HUES6 (cell line): ENCODE data around the gene TRAPPC10.

Experiments
- H3K27ac ChIP-seq: 2 replicates; pipeline ENCODE4 v1.7.0; 2013; ENCODE audit warnings: low read depth, mild to moderate bottlenecking, low read length, inconsistent platforms
- H3K27me3 ChIP-seq: 2 replicates; pipeline ENCODE4 v1.6.1; 2013; ENCODE audit warnings: low read length; ENCODE audit not compliant: control insufficient read depth, insufficient read depth
- H3K36me3 ChIP-seq: 2 replicates; pipeline ENCODE4 v1.6.1; 2013; ENCODE audit warnings: low read length; ENCODE audit not compliant: control insufficient read depth, insufficient read depth
- H3K4me1 ChIP-seq: 2 replicates; pipeline ENCODE4 v1.6.1; 2013; ENCODE audit warnings: low read length; ENCODE audit not compliant: control insufficient read depth, insufficient read depth
- H3K4me3 ChIP-seq: 2 replicates; pipeline ENCODE4 v1.5.1; 2013; ENCODE audit warnings: low read depth, low read length
- H3K9ac ChIP-seq: one replicate; pipeline ENCODE4 v1.6.1; 2013; ENCODE audit warnings: mild to moderate bottlenecking, low read length
- H3K9me3 ChIP-seq: 2 replicates; pipeline ENCODE4 v1.6.1; 2013; ENCODE audit warnings: low read depth, low read length; ENCODE audit not compliant: control insufficient read depth, insufficient read depth

TRAPPC10 gene

DNA sequence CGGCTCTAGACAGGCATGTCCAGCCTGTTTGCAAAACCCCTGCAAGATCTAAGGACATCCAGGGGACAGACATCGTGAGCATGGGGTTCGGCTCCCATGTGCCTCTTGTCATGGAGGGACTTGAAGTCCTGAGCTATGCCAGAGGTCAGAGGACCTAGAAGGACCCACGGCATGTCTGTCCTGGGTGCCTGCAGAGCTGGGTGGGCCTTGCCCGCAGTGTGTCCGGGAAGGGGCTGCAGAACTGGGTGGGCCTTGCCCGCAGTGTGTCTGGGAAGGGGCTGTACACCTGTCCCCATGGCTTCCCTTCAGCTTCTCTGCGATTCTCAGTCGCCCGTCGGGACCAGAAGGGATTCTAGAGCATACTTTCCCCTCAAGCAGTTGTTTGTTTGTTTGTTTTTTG, 20.0 kb upstream of the TRAPPC10 start:
- H3K27me3 ChIP-seq: no peaks in the 10 kb centered on the region
- H3K4me1 ChIP-seq: no peaks in the 10 kb centered on the region
- no peaks in the 10 kb centered on the region for H3K36me3 ChIP-seq
- no peak overlapping the region for H3K4me3 ChIP-seq
- no peak overlapping the region for H3K9ac ChIP-seq
- H3K27ac ChIP-seq: no peak overlapping the region
- no peaks in the 10 kb centered on the region for H3K9me3 ChIP-seq

DNA sequence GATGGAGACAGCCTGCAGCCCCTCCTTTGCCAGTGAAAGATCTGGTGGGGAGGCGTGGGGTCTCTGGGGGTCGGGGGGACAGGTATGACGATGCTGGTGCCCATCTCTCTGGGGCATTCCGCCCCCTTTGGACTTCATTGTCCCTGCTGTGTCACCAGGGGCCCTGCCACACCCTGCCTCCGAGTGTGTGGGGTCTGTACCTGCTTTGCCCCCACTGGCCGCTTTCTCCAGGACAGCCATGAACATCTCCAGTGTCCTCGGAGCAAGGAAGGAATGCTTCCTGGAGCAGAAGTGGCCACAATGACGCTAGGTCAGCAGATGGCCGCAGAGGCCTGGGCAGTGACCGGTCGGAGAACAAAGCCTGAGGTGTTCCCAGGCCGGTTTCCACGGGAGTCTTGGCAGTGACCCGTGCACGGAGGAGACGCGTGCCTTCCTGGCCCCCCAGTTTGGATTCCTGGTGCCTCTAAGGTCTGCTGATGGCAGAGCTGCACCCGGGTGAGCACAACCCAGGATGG, 18.6 kb upstream of the TRAPPC10 start:
- H3K36me3 ChIP-seq: no peaks in the 10 kb centered on the region
- no peaks in the 10 kb centered on the region for H3K27me3 ChIP-seq
- H3K9me3 ChIP-seq: no peaks in the 10 kb centered on the region
- H3K27ac ChIP-seq: no peak overlapping the region
- H3K4me1 ChIP-seq: no peaks in the 10 kb centered on the region
- H3K9ac ChIP-seq: no peak overlapping the region
- no peak overlapping the region for H3K4me3 ChIP-seq

DNA sequence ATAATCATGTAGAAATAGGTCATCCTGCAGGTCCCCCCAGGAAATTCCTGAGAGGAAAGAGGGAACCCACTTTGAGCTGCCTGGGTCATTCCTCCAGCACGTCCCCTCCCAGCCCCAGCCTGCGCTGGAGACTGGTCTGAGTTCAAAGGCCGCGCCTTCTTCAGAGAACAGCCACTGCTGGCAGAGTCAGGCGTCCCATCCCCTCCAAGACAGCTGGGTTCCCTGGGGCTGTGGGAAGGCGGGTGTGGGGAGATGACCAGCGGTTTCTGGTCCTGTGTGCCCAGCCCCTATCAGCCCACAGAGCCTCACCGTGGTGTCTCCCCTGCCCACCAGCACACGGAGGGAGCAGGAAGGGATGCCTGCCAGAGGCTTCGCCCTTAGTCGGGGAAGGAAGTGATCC, 18.0 kb upstream of the TRAPPC10 start:
- no peak overlapping the region for H3K4me3 ChIP-seq
- no peaks in the 10 kb centered on the region for H3K9me3 ChIP-seq
- no peaks in the 10 kb centered on the region for H3K27me3 ChIP-seq
- no peak overlapping the region for H3K9ac ChIP-seq
- H3K36me3 ChIP-seq: no peaks in the 10 kb centered on the region
- no peaks in the 10 kb centered on the region for H3K4me1 ChIP-seq
- no peak overlapping the region for H3K27ac ChIP-seq

DNA sequence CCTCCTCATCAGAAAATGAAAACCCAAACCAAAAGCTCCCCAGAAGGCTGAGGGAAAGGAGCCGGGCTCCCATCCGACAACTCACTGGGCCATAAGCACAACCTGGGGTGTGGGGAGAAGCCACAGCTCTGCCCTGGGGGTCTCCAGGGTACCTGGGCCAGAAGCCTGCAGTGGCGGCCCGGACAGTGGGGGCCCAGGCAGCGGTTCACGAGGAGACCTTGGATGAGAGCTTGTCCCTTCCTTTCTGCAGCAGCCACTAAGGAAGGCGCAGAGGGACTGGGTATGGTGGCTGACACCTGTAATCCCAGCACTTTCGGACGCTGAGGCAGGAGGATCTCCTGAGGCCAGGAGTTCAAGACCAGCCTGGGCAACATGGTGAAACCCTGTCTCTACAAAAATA, 17.5 kb upstream of the TRAPPC10 start:
- Histone ChIP-seq H3K36me3 (no peaks in the 10 kb centered on the region), H3K9me3 (no peaks in the 10 kb centered on the region), H3K9ac (no peak overlapping the region), H3K27ac (no peak overlapping the region), H3K4me1 (no peaks in the 10 kb centered on the region), H3K27me3 (no peaks in the 10 kb centered on the region), H3K4me3 (no peak overlapping the region)

DNA sequence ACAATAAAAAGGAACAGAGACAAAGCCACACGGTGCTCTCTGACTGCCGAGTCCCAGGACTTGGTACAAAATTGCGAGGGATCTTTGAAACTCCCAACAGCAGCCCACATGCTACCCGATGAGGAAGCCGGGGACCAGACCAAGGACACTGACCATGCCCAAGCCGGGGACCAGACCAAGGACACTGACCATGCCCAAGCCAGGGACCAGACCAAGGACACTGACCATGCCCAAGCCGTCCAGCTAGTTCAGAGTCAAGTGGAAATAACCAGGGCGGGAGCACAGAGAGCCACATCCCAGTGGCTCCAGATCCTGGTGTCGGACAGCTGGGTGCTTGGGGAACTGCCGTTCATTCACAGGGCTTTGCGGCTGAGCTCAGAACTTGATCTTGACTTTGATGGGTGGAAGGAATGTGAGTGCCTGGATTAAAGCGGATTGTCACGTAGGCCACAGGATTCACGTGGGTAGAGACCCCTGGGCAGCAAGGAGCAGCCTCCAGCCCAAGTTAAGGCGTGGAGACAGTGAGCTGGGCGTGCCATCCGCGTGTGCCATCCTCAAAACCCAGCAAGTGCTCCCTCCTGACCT, 16.5 kb upstream of the TRAPPC10 start:
- H3K9ac ChIP-seq: no peak overlapping the region
- H3K9me3 ChIP-seq: no peaks in the 10 kb centered on the region
- no peak overlapping the region for H3K4me3 ChIP-seq
- H3K27me3 ChIP-seq: no peaks in the 10 kb centered on the region
- no peaks in the 10 kb centered on the region for H3K4me1 ChIP-seq
- H3K27ac ChIP-seq: no peak overlapping the region
- no peaks in the 10 kb centered on the region for H3K36me3 ChIP-seq

DNA sequence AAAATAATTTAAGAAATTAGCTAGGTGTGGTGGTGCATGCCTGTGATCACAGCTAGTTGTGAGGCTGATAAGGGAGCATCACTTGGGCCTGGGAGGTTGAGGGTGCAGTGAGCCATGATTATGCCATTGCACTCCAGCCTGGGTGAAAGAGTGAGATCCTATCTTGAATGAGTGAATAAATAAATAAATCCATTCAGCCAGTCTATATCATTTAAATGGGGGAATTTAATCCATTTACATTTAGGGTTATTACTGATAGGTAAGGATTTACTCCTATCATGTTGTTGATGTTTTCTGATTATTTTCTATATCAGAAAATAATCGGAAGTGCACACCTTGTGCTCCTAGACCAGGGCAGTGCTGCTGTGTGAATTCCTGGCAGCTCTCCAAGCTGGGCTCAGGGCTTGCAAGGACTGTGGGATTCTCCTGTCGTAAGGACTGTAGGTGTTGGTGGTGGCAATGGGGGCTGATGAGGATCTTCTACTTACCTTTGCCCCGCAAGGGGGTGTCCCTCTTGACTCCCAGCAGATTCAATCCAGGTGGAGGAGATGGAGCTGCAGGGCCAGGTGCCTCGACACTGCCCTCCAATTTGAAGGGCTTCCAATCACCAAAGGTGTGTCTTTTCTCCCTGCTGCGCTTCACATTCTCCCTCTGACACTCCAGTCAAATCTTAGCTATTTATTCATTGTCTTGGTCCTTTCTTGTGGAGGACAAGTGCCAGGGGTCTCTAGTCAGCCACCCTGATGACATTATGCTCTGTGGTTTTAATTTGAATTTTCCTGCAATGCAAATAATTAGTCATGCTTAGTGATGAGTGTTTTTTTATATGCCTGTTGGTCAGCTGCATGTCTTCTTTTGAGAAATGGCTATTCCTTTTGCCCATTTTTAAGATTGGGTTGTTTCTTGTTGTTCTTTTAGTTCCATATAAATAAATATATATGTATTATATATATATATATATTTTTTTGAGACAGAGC, 14.1 kb upstream of the TRAPPC10 start:
- H3K27ac ChIP-seq: no peak overlapping the region
- H3K36me3 ChIP-seq: no peaks in the 10 kb centered on the region
- H3K27me3 ChIP-seq: no peaks in the 10 kb centered on the region
- no peaks in the 10 kb centered on the region for H3K4me1 ChIP-seq
- no peaks in the 10 kb centered on the region for H3K9me3 ChIP-seq
- no peak overlapping the region for H3K9ac ChIP-seq
- no peak overlapping the region for H3K4me3 ChIP-seq

DNA sequence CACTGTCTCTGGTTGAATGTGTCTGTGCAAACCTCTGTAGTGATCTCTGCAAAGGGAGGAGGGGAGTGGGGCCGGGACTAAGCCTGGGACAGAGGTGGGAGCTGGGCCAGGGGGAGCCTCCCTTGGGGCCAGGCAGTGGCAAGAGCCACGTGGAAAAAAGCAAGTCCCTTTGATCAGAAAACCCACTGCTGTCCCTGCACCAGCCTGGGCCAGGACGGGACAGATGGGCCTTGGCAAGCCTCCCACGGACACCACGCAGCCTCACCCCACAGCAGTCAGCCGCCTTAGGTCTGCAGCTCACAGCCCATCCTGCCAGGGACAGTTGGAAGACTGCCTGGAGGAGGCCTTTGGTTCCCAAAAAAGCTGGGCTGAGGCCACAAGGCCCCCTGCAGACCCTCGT, 11.7 kb upstream of the TRAPPC10 start:
- Histone ChIP-seq H3K4me1 (no peaks in the 10 kb centered on the region), H3K9ac (no peak overlapping the region), H3K36me3 (no peaks in the 10 kb centered on the region), H3K9me3 (no peaks in the 10 kb centered on the region), H3K27ac (no peak overlapping the region), H3K27me3 (no peaks in the 10 kb centered on the region), H3K4me3 (no peak overlapping the region)

DNA sequence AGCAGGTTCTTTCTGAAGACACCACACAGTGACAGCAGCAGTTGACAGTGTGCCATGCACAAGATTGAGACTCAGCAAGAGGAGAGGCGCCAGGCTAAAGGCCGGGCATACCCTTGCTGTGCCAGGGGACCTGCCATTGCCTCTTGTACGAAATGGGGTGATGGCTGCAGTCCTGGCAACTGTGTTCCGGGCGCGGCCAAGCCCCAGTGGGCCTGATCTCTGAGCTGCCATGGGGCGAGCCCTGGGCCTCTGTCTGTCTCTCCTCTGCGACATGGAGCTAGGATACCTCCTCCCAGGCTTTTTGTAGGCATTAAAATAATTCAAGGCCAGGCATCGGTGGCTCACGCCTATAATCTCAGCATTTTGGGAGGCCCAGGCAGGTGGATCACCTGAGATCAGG, 9.6 kb upstream of the TRAPPC10 start:
- Histone ChIP-seq H3K27ac (no peak overlapping the region), H3K4me1 (no peaks in the 10 kb centered on the region), H3K9ac (no peak overlapping the region), H3K4me3 (no peak overlapping the region), H3K36me3 (no peaks in the 10 kb centered on the region), H3K27me3 (no peaks in the 10 kb centered on the region), H3K9me3 (no peaks in the 10 kb centered on the region)

DNA sequence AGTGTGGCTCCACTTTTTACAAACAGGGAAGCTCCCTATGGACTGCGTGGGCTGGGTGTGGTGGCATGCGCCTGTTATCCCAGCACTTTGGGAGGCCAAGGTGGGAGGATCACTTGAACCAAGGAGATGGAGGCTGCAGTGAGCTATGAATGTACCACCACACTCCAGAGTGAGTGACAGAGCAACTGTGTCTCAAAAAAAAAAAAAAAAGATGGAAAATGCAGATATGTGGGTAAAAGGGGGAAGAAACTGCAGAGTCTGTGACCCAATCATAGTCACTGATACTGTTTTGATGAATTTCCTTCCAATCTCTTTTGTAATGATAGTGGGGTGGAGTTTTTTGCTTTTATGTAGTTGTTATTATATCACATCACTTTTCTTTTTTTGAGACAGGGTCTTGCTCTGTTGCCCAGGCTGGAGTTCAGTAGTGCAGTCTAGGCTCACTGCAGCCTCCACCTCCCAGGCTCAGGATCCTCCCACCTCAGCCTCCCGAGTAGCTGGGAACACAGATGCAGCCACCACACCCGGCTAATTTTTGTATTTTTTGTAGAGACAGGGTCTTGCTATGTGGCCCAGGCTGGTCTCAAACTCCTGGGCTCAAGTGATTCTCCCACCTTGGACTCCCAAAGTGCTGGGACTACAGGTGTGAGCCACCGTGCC, 8.7 kb upstream of the TRAPPC10 start:
- Histone ChIP-seq H3K4me1 (no peaks in the 10 kb centered on the region), H3K27me3 (no peaks in the 10 kb centered on the region), H3K9ac (no peak overlapping the region), H3K36me3 (no peaks in the 10 kb centered on the region), H3K27ac (no peak overlapping the region), H3K9me3 (no peaks in the 10 kb centered on the region), H3K4me3 (no peak overlapping the region)

DNA sequence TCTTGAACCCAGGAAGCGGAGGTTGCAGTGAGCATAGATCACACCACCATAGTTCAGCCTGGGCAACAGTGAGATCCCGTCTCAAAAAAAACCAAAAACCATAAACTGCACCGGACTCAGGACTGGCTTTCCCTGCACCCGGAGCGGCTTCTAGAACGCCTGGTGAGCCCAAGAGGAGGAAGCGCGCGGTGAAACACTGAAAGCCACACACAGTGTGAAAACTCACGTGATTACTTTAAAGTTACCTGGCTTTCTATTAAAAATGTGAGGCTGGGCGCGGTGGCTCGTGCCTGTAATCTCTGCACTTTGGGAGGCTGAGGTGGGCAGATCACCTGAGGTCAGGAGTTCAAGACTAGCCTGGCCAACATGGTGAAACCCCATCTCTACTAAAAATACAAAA, 7.0 kb upstream of the TRAPPC10 start:
- H3K4me3 ChIP-seq: no peak overlapping the region
- no peaks in the 10 kb centered on the region for H3K9me3 ChIP-seq
- H3K9ac ChIP-seq: no peak overlapping the region
- no peaks in the 10 kb centered on the region for H3K36me3 ChIP-seq
- peaks cover 2% of the 10 kb centered on the region; the same call in 1 of the 2 replicates for H3K4me1 ChIP-seq
- no peaks in the 10 kb centered on the region for H3K27me3 ChIP-seq
- no peak overlapping the region for H3K27ac ChIP-seq

DNA sequence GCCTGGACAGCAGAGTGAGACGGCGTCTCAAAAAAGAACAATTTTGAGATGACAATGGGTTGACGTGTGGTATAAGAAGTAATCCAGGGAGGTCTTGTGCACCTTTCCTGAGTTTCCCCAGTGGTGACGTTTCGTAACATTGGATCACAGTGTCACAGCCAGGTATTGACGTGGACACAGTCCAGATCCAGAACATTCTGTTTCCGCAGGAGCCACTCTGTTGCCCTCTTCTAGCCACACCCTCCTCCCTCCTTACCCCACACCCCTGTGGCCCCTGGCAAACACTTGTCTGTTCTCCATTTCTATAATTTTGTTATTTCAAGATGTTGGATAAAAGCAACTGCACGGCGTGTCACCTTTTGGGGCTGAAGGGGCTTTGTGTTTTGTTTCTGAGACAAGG, 6.5 kb upstream of the TRAPPC10 start:
- H3K9me3 ChIP-seq: no peaks in the 10 kb centered on the region
- H3K9ac ChIP-seq: no peak overlapping the region
- H3K4me1 ChIP-seq: peaks cover 7% of the 10 kb centered on the region; the same call in 1 of the 2 replicates
- no peak overlapping the region for H3K4me3 ChIP-seq
- no peaks in the 10 kb centered on the region for H3K36me3 ChIP-seq
- H3K27me3 ChIP-seq: no peaks in the 10 kb centered on the region
- no peak overlapping the region for H3K27ac ChIP-seq
